GM21367 (cell line): ENCODE measurements around the gene DNMT3L.
"Not testable (repeated sequence)": the region's sequence is repeated elsewhere in the genome, so short reads cannot be mapped to it uniquely, and the experiment has no call there.

ENCODE experiments used
- ATAC-seq: cut with Tn5 transposase; IDR thresholded peaks from one replicate; pipeline ENCODE4 v1.9.1; 2021; ENCODE audit not compliant: unreplicated experiment

Gene DNMT3L

GRCh38 chr21:44199448-44199847 is 62.2 kb downstream of the DNMT3L start:
- ATAC-seq: no peak

GRCh38 chr21:44197156-44197516 is 64.6 kb downstream of the DNMT3L start:
- not testable (repeated sequence) for ATAC-seq
